PC-9 (cell line): ENCODE measurements around the gene DIAPH2. TPM values are rescaled to one million over a fixed set of nuclear protein-coding genes. Genes with fewer than 3 reads are reported as not detected.

ENCODE experiments used
- BruUV-seq: library from RNA; stranded (reverse); fragments of 400-500 nt; replicated peaks from 2 replicates; lab custom pipeline; 2021; lab: Mats Ljungman, UMichigan
- CTCF ChIA-PET: fragments of 300-600 bp; sonication (Branson Sonifier 250); formaldehyde crosslinking; loops from one replicate; lab custom pipeline; 2022; ENCODE audit warnings: antibody characterized with exemption; lab: Charles Lee
- POLR2A ChIA-PET: fragments of 300-600 bp; sonication (Branson Sonifier 250); formaldehyde crosslinking; loops from one replicate; lab custom pipeline; 2022; ENCODE audit warnings: antibody characterized with exemption; ENCODE audit not compliant: unreplicated experiment; lab: Charles Lee
- DNase-seq, 2 experiments: peaks; one replicate each; pipeline versions ENCODE4 v3.0.0 to v3.0.0-alpha.2; 2015 to 2022; ENCODE audit warnings: mixed read lengths in 1 of 2
- H2AFZ ChIP-seq: fragments of 200-600 bp; sonication (generic); 2 replicates; pipeline ENCODE4 v1.8.1; 2017; ENCODE audit warnings: antibody characterized with exemption
- H3F3A ChIP-seq: fragments of 200-600 bp; sonication (generic); 2 replicates; pipeline ENCODE4 v1.8.1; 2017; ENCODE audit warnings: antibody characterized with exemption, mild to moderate bottlenecking, low read depth; ENCODE audit not compliant: insufficient read depth
- H3K27ac ChIP-seq: fragments of 200-600 bp; sonication (generic); 2 replicates; pipeline ENCODE4 v1.6.1; 2016; ENCODE audit warnings: mixed run types
- H3K27me3 ChIP-seq: fragments of 200-600 bp; sonication (generic); 2 replicates; pipeline ENCODE4 v1.6.1; 2016; ENCODE audit warnings: low read depth, mixed run types; ENCODE audit not compliant: insufficient read depth
- H3K36me3 ChIP-seq: fragments of 200-600 bp; sonication (generic); 2 replicates; pipeline ENCODE4 v1.6.1; 2016; ENCODE audit warnings: low read depth, mixed run types
- H3K4me1 ChIP-seq: fragments of 200-600 bp; sonication (generic); replicated peaks from 2 replicates; pipeline ENCODE4 v1.6.1; 2016; ENCODE audit warnings: mixed run types; ENCODE audit not compliant: insufficient read depth
- H3K4me2 ChIP-seq: fragments of 200-600 bp; sonication (generic); 2 replicates; pipeline ENCODE4 v1.6.1; 2017; ENCODE audit warnings: mixed run types
- H3K4me3 ChIP-seq: fragments of 200-600 bp; sonication (generic); 2 replicates; pipeline ENCODE4 v1.6.1; 2016; ENCODE audit warnings: mixed run types
- H3K79me2 ChIP-seq: fragments of 200-600 bp; sonication (generic); 2 replicates; pipeline ENCODE4 v1.6.1; 2017; ENCODE audit warnings: low read depth, mixed run types
- H3K9me2 ChIP-seq: fragments of 200-600 bp; sonication (generic); 2 replicates; pipeline ENCODE4 v1.8.1; 2017; ENCODE audit warnings: mild to moderate bottlenecking; ENCODE audit not compliant: insufficient read depth
- H3K9me3 ChIP-seq: fragments of 200-600 bp; sonication (generic); 2 replicates; pipeline ENCODE4 v1.8.1; 2016; ENCODE audit warnings: low read depth; ENCODE audit not compliant: insufficient read depth
- H4K20me1 ChIP-seq: fragments of 200-600 bp; sonication (generic); 2 replicates; pipeline ENCODE4 v1.8.1; 2017; ENCODE audit not compliant: insufficient read depth
- CTCF ChIP-seq: fragments of 200-600 bp; sonication (generic); conservative IDR thresholded peaks from 2 replicates; pipeline ENCODE4 v1.6.1; 2017; ENCODE audit warnings: mixed run types, antibody characterized with exemption, mild to moderate bottlenecking, moderate library complexity
- EZH2 ChIP-seq: fragments of 200-600 bp; sonication (generic); IDR thresholded peaks from 2 replicates; pipeline ENCODE4 v1.8.0; 2017; ENCODE audit warnings: antibody characterized with exemption, low read depth
- intact Hi-C: fragments of 100-400 bp; cut with micrococcal nuclease; formaldehyde crosslinking; loops from one replicate; pipeline ENCODE4 v1.10.0; 2022; ENCODE audit not compliant: unreplicated experiment
- total RNA-seq: library from RNA; stranded (reverse); gene quantifications from 2 replicates; pipeline ENCODE4 v1.2.3, GENCODE V29; 2021

Gene DIAPH2
- total RNA-seq, 1 experiment from 2014 or later, result 12.0 TPM

GRCh38 chrX:97320305-97320704, 635.7 kb downstream of the DIAPH2 start:
- no peaks in the 10 kb centered on the region for H3K27me3 ChIP-seq

GRCh38 chrX:97322401-97322800, 637.8 kb downstream of the DIAPH2 start:
- Histone ChIP-seq H3K9me3 (no peaks in the 10 kb centered on the region), H3K4me3 (no peak overlapping the region), H3K4me2 (no peak overlapping the region), H4K20me1 (no peaks in the 10 kb centered on the region), H3K9me2 (no peaks in the 10 kb centered on the region), H3K27me3 (no peaks in the 10 kb centered on the region), H3K27ac (no peak overlapping the region), H3K36me3 (no peaks in the 10 kb centered on the region), H3F3A (no peaks in the 10 kb centered on the region), H3K79me2 (no peaks in the 10 kb centered on the region), H3K4me1 (no peaks in the 10 kb centered on the region), H2AFZ (no peak overlapping the region)
- no peak for TF ChIP-seq EZH2
- TF ChIP-seq CTCF, result no peak
- DNase-seq, result no peak
- intact Hi-C loops, result no loop called here
- no TSS peak for BruUV-seq
- ChIA-PET POLR2A (no interaction called here), CTCF (no interaction called here)

More at GRCh38 chrX:97320305-97320704, 635.7 kb downstream of the DIAPH2 start:
- Histone ChIP-seq H3K9me3 (no peaks in the 10 kb centered on the region), H3K4me3 (no peak overlapping the region), H3F3A (no peaks in the 10 kb centered on the region), H3K9me2 (no peaks in the 10 kb centered on the region), H3K27ac (no peak overlapping the region), H2AFZ (no peak overlapping the region), H4K20me1 (no peaks in the 10 kb centered on the region), H3K79me2 (no peaks in the 10 kb centered on the region), H3K36me3 (no peaks in the 10 kb centered on the region), H3K4me2 (no peak overlapping the region), H3K4me1 (no peaks in the 10 kb centered on the region)
- TF ChIP-seq CTCF (no peak), EZH2 (no peak)
- ChIA-PET CTCF (no interaction called here), POLR2A (no interaction called here)
- no peak for DNase-seq
- intact Hi-C loops, result no loop called here
- no TSS peak for BruUV-seq

- DNase-seq, result no peak
- no peaks in the 10 kb centered on the region for H3K27me3 ChIP-seq
- BruUV-seq, result no TSS peak
- ChIA-PET POLR2A (no interaction called here), CTCF (no interaction called here)
- no peak overlapping the region for H3K4me2 ChIP-seq
- H2AFZ ChIP-seq, result no peak overlapping the region
- H3K36me3 ChIP-seq, result no peaks in the 10 kb centered on the region
- TF ChIP-seq EZH2, result no peak
- no peak for TF ChIP-seq CTCF
- no peaks in the 10 kb centered on the region for H4K20me1 ChIP-seq
- H3K9me3 ChIP-seq, result no peaks in the 10 kb centered on the region
- intact Hi-C loops, result no loop called here
- no peak overlapping the region for H3K27ac ChIP-seq
- H3F3A ChIP-seq, result no peaks in the 10 kb centered on the region
- no peaks in the 10 kb centered on the region for H3K79me2 ChIP-seq
- H3K4me1 ChIP-seq, result no peaks in the 10 kb centered on the region
- H3K4me3 ChIP-seq, result no peak overlapping the region
- H3K9me2 ChIP-seq, result no peaks in the 10 kb centered on the region
Measured at GRCh38 chrX:97326456-97326855, 641.8 kb downstream of the DIAPH2 start.
